ENCODE results near the gene ADCY9. TPM values are rescaled to one million over a fixed set of nuclear protein-coding genes. Genes with fewer than 3 reads are reported as not detected.

ADCY9 gene
- total RNA-seq, 5 donors from 2014 or later (not counting 1 experiment from before 2014, with no cell fraction given) = 7.9 to 15.7 (median 11.6) TPM

DNA sequence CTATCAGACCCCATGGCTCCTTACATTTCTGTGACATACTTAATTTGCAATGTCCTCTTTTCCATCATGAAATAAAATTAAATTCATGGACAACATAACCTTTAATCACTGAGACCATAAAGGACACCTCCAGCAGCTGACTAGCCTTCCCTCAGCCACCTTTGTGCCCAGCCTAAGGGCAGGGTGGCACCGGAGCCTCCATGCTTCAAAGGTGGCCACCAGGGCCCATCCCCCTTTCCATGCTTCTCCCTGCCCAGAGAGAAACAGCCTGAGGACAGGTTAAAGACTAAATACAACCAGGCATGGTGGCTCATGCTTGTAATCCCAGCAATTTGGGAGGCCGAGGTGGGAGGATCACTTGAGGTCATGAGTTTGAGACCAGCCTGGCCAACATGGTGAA, 94.3 kb downstream of the ADCY9 start:
- peaks cover 6 to 17% (median 10%) of the 10 kb centered on the region in 3 donors for H3K4me1 Mint-ChIP-seq
- no peaks in the 10 kb centered on the region for H3K9me3 ChIP-seq
- H3K4me3 Mint-ChIP-seq = no peak overlapping the region
- H3K27ac Mint-ChIP-seq = no peak overlapping the region
- no peaks in the 10 kb centered on the region for H3K27me3 Mint-ChIP-seq
- no peak overlapping the region for H3K4me3 ChIP-seq (ENCODE audit: control insufficient read depth in 1 of 2, extremely low read depth in 1 of 2, low read length in 1 of 2)
- no CpG with 5 or more reads among the region's 2 CpGs for WGBS (ENCODE audit: insufficient coverage)
- no peak for ATAC-seq (replicated peaks in 1 of 4)
- H3K27ac ChIP-seq (ENCODE audit: low read length) = no peak overlapping the region
- H3K27me3 ChIP-seq (replicated peaks in 1 of 2; ENCODE audit: control insufficient read depth in 2 of 2, extremely low read depth in 1 of 2, insufficient read depth in 2 of 2, low read length in 1 of 2) = no peaks in the 10 kb centered on the region
- ChIA-PET POLR2A (no interaction called here), CTCF (interaction anchor here in 1 of 2 donors (0.6 kb wide), 1 partner anchor 222 kb away, joined by 3 read pairs; no protein-coding TSS in a partner anchor)
- H3K4me1 ChIP-seq (ENCODE audit: control insufficient read depth in 1 of 2, extremely low read depth in 1 of 2, insufficient read depth in 2 of 2, low read length in 2 of 2) = peaks cover 0 to 7% of the 10 kb centered on the region in 2 experiments
- DNase-seq = no peak
- H3K36me3 ChIP-seq (ENCODE audit: control insufficient read depth in 2 of 2, extremely low read depth in 1 of 2, insufficient read depth in 1 of 2, low read length in 1 of 2) = no peaks in the 10 kb centered on the region
- H3K9me3 Mint-ChIP-seq = no peaks in the 10 kb centered on the region
- peaks cover 9% of the 10 kb centered on the region for H3K36me3 Mint-ChIP-seq

DNA sequence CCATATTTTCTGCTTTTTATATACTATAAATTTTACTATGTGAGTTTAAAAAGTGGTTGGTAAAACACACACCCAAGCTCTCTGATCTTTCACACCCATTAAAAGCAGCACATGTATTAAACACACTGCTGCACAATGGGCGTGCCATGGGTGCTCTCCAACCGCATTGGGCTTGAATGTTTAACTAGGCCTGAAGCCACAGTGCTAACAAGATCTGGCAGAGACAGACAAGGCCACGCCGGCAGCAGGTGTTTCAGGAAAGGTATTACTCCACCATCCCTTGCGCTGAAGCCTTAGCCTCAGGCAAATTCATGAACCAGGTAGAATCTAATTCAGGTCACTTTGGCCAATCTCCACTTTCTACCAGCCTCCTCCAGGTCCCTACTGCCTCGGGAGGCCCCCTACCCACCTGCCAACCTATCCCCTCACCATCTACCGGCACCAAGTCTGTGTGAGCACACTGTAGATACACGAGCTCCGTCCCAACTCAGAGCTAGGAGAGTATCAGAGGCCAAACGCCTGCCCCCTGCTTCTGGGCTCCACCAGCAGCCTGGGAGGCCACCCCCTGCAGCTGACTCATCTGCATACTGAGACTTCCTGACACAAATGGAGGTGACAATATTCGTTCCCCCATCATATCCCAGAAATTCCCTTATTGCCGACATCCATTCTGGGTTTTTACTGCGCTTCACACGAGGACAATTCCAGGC, 95.0 kb downstream of the ADCY9 start:
- no peaks in the 10 kb centered on the region for H3K27me3 Mint-ChIP-seq
- H3K4me3 ChIP-seq (ENCODE audit: control insufficient read depth in 1 of 2, extremely low read depth in 1 of 2, low read length in 1 of 2) = no peak overlapping the region
- H3K9me3 Mint-ChIP-seq = no peaks in the 10 kb centered on the region
- peaks cover 6 to 22% (median 10%) of the 10 kb centered on the region in 3 donors for H3K4me1 Mint-ChIP-seq
- POLR2A ChIA-PET = interaction anchor here in 1 of 2 donors (0.5 kb wide), 1 partner anchor 9 kb away, joined by 3 read pairs; no protein-coding TSS in a partner anchor
- no peak overlapping the region for H3K4me3 Mint-ChIP-seq
- ATAC-seq (replicated peaks in 1 of 4) = no peak
- no peak overlapping the region for H3K27ac ChIP-seq (ENCODE audit: low read length)
- DNase-seq = no peak
- 75% methylated on average over 14 of the region's 14 CpGs for WGBS (ENCODE audit: insufficient coverage)
- no peaks in the 10 kb centered on the region for H3K36me3 ChIP-seq (ENCODE audit: control insufficient read depth in 2 of 2, extremely low read depth in 1 of 2, insufficient read depth in 1 of 2, low read length in 1 of 2)
- no peak overlapping the region for H3K27ac Mint-ChIP-seq
- H3K27me3 ChIP-seq (replicated peaks in 1 of 2; ENCODE audit: control insufficient read depth in 2 of 2, extremely low read depth in 1 of 2, insufficient read depth in 2 of 2, low read length in 1 of 2) = no peaks in the 10 kb centered on the region
- peaks cover 7% of the 10 kb centered on the region for H3K36me3 Mint-ChIP-seq
- H3K9me3 ChIP-seq = no peaks in the 10 kb centered on the region
- peaks cover 0 to 8% of the 10 kb centered on the region in 2 experiments for H3K4me1 ChIP-seq (ENCODE audit: control insufficient read depth in 1 of 2, extremely low read depth in 1 of 2, insufficient read depth in 2 of 2, low read length in 2 of 2)
- CTCF ChIA-PET = interaction anchor here in 1 of 2 donors (0.7 kb wide), 1 partner anchor 553 kb away, joined by 4 read pairs; no protein-coding TSS in a partner anchor

DNA sequence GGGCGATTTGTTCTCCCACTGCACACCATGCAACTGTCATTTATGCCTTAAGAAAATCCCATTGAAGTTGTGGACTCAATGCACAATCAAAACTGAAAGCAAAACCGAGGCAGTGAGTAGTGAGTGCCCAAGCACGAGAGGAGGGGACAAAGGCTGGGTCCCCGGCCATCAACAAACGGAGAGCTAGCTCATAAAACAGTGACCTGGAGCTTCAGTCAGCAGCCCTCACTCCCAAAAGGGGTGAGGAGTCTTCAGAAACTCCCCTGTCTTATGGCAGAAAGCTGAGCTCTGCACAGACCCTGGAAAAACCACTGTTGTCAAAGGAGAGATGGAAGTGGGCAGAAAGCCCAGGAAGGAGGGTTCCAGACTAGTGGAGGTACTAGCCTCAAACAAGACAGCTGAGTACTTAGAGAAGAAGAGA, 96.9 kb downstream of the ADCY9 start:
- ATAC-seq (replicated peaks in 1 of 4) (no peak), DNase-seq (peak in 1 of 35 experiments; percentile 17)
- ChIA-PET POLR2A (no interaction called here), CTCF (no interaction called here)
- Mint-ChIP-seq H3K4me1 (peaks cover 6 to 24% (median 10%) of the 10 kb centered on the region in 3 donors), H3K27ac (peak overlapping the region in 1 of 2 donors; percentile 9), H3K4me3 (peak overlapping the region in 2 of 3 donors; percentile 45 to 64), H3K27me3 (no peaks in the 10 kb centered on the region), H3K36me3 (peaks cover 3% of the 10 kb centered on the region), H3K9me3 (no peaks in the 10 kb centered on the region)
- Histone ChIP-seq H3K27me3 (replicated peaks in 1 of 2; ENCODE audit: control insufficient read depth in 2 of 2, extremely low read depth in 1 of 2, insufficient read depth in 2 of 2, low read length in 1 of 2) (no peaks in the 10 kb centered on the region), H3K4me1 (ENCODE audit: control insufficient read depth in 1 of 2, extremely low read depth in 1 of 2, insufficient read depth in 2 of 2, low read length in 2 of 2) (peaks cover 0 to 14% of the 10 kb centered on the region in 2 experiments), H3K36me3 (ENCODE audit: control insufficient read depth in 2 of 2, extremely low read depth in 1 of 2, insufficient read depth in 1 of 2, low read length in 1 of 2) (no peaks in the 10 kb centered on the region), H3K9me3 (no peaks in the 10 kb centered on the region), H3K27ac (ENCODE audit: low read length) (no peak overlapping the region), H3K4me3 (ENCODE audit: control insufficient read depth in 1 of 2, extremely low read depth in 1 of 2, low read length in 1 of 2) (peak overlapping the region in 1 of 2 donors; percentile 19)
- WGBS (ENCODE audit: insufficient coverage) = no CpG with 5 or more reads among the region's 5 CpGs

DNA sequence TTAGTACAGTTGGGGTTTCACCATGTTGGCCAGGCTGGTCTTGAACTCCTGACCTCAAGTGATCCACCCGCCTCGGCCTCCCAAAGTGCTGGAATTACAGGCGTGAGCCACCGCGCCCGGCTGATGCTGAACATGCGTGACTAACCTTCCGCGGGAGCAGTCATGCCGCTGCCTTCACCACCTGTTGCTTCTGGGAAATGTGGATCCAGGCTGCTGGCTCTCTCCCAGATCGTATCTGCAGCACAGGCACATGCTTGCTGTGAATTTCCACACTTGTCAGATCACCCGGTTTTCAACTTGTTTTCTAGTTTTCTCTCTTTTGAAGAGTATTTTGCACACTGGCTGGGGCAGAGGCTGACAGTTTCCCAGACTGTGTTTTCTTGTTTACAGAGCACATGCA, 97.9 kb downstream of the ADCY9 start:
- Mint-ChIP-seq H3K9me3 (no peaks in the 10 kb centered on the region), H3K4me3 (no peak overlapping the region), H3K27ac (no peak overlapping the region), H3K36me3 (peaks cover 3% of the 10 kb centered on the region), H3K27me3 (no peaks in the 10 kb centered on the region), H3K4me1 (peaks cover 6 to 24% (median 10%) of the 10 kb centered on the region in 3 donors)
- Histone ChIP-seq H3K9me3 (no peaks in the 10 kb centered on the region), H3K4me1 (ENCODE audit: control insufficient read depth in 1 of 2, extremely low read depth in 1 of 2, insufficient read depth in 2 of 2, low read length in 2 of 2) (peaks cover 0 to 14% of the 10 kb centered on the region in 2 experiments), H3K4me3 (ENCODE audit: control insufficient read depth in 1 of 2, extremely low read depth in 1 of 2, low read length in 1 of 2) (no peak overlapping the region), H3K27me3 (replicated peaks in 1 of 2; ENCODE audit: control insufficient read depth in 2 of 2, extremely low read depth in 1 of 2, insufficient read depth in 2 of 2, low read length in 1 of 2) (no peaks in the 10 kb centered on the region), H3K36me3 (ENCODE audit: control insufficient read depth in 2 of 2, extremely low read depth in 1 of 2, insufficient read depth in 1 of 2, low read length in 1 of 2) (no peaks in the 10 kb centered on the region), H3K27ac (ENCODE audit: low read length) (no peak overlapping the region)
- CTCF ChIA-PET = no interaction called here
- WGBS (ENCODE audit: insufficient coverage) = 97% methylated on average over 12 of the region's 12 CpGs
- POLR2A ChIA-PET = no interaction called here
- ATAC-seq (replicated peaks in 1 of 4) (no peak), DNase-seq (no peak)

DNA sequence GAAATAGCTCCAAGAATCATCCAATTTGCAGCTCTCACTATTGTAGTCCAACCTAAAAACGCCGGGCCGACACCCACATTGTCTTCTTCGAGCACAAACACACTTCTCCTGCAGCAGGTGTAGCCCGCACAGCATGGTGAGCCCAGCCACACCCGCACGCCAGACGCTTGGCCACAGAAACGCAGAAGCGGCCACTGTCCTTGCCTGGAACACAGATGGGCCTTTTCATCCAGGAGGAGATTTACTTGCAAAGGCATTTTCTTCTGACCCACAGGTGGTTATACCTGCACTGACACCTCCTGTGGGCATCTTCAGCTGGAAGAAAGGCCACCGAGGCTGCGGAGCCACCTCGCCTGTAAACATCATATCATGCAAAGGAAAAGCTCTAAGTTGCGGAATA, 98.4 kb downstream of the ADCY9 start:
- CTCF ChIA-PET = interaction anchor here in 1 of 2 donors (0.7 kb wide), 1 partner anchor 9 kb away, joined by 5 read pairs; no protein-coding TSS in a partner anchor
- WGBS (ENCODE audit: insufficient coverage) = 92% methylated on average over 13 of the region's 14 CpGs
- ATAC-seq (replicated peaks in 1 of 4) = no peak

DNA sequence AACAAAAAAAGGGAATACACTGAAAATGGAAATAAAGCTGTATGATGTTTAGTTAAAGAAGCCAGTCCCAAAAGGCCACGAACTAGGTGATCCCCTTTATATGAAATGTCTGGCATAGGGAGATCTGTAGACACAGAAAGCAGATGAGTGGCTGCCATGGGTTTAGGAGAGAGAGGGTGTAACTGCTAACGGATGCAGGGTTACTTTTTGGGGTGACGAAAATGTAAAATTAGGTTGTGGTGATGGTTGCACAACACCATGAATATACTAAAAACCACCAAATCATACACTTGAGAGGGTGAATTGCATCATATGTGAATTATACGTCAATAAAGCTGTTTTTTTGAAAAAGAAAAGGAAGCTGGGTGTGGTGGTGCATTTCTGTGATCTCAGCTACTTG, 99.6 kb downstream of the ADCY9 start:
- Mint-ChIP-seq H3K36me3 (peaks cover 3% of the 10 kb centered on the region), H3K9me3 (no peaks in the 10 kb centered on the region), H3K27me3 (no peaks in the 10 kb centered on the region), H3K27ac (no peak overlapping the region), H3K4me3 (no peak overlapping the region), H3K4me1 (peaks cover 6 to 24% (median 10%) of the 10 kb centered on the region in 3 donors)
- ChIA-PET POLR2A (no interaction called here), CTCF (no interaction called here)
- peak overlapping the region; percentile 45 for H3K27ac ChIP-seq (ENCODE audit: low read length)
- H3K27me3 ChIP-seq (replicated peaks in 1 of 2; ENCODE audit: control insufficient read depth in 2 of 2, extremely low read depth in 1 of 2, insufficient read depth in 2 of 2, low read length in 1 of 2) = no peaks in the 10 kb centered on the region
- ATAC-seq (replicated peaks in 1 of 4) (peak in 2 of 4 experiments; percentile 22 to 32), DNase-seq (peak in 8 of 35 experiments; percentile 7 to 42 (median 18))
- no peak overlapping the region for H3K4me3 ChIP-seq (ENCODE audit: control insufficient read depth in 1 of 2, extremely low read depth in 1 of 2, low read length in 1 of 2)
- H3K9me3 ChIP-seq = no peaks in the 10 kb centered on the region
- WGBS (ENCODE audit: insufficient coverage) = no CpG with 5 or more reads among the region's 4 CpGs
- H3K4me1 ChIP-seq (ENCODE audit: control insufficient read depth in 1 of 2, extremely low read depth in 1 of 2, insufficient read depth in 2 of 2, low read length in 2 of 2) = peaks cover 0 to 14% of the 10 kb centered on the region in 2 experiments
- H3K36me3 ChIP-seq (ENCODE audit: control insufficient read depth in 2 of 2, extremely low read depth in 1 of 2, insufficient read depth in 1 of 2, low read length in 1 of 2) = no peaks in the 10 kb centered on the region

More for the DNA sequence above, 98.4 kb downstream of the ADCY9 start:
- no peak for DNase-seq
- H3K27ac Mint-ChIP-seq = no peak overlapping the region
- H3K4me1 ChIP-seq (ENCODE audit: control insufficient read depth in 1 of 2, extremely low read depth in 1 of 2, insufficient read depth in 2 of 2, low read length in 2 of 2) = peaks cover 0 to 14% of the 10 kb centered on the region in 2 experiments
- H3K9me3 ChIP-seq = no peaks in the 10 kb centered on the region
- peaks cover 6 to 24% (median 10%) of the 10 kb centered on the region in 3 donors for H3K4me1 Mint-ChIP-seq
- peaks cover 3% of the 10 kb centered on the region for H3K36me3 Mint-ChIP-seq
- no peak overlapping the region for H3K4me3 Mint-ChIP-seq
- no peaks in the 10 kb centered on the region for H3K27me3 ChIP-seq (replicated peaks in 1 of 2; ENCODE audit: control insufficient read depth in 2 of 2, extremely low read depth in 1 of 2, insufficient read depth in 2 of 2, low read length in 1 of 2)
- H3K4me3 ChIP-seq (ENCODE audit: control insufficient read depth in 1 of 2, extremely low read depth in 1 of 2, low read length in 1 of 2) = no peak overlapping the region
- no peaks in the 10 kb centered on the region for H3K9me3 Mint-ChIP-seq
- no peaks in the 10 kb centered on the region for H3K36me3 ChIP-seq (ENCODE audit: control insufficient read depth in 2 of 2, extremely low read depth in 1 of 2, insufficient read depth in 1 of 2, low read length in 1 of 2)
- H3K27ac ChIP-seq (ENCODE audit: low read length) = no peak overlapping the region
- H3K27me3 Mint-ChIP-seq = no peaks in the 10 kb centered on the region
- POLR2A ChIA-PET = no interaction called here

Measured in T-cell (primary cell).